HAP-1 (cell line): ENCODE results near the gene PCSK4.
"Not testable (repeated sequence)": the region's sequence is repeated elsewhere in the genome, so short reads cannot be mapped to it uniquely, and the experiment has no call there.

ENCODE experiments used
- DNase-seq, 2 experiments: peaks; one replicate each; pipeline ENCODE4 v3.0.0-alpha.2; 2016 to 2020; ENCODE audit warnings: low spot score in 2 of 2
- H3K27me3 ChIP-seq: fragments of 250-450 bp; sonication (Bioruptor Pico); 2 replicates; pipeline ENCODE4 v1.5.1; 2020; ENCODE audit warnings: low read depth, mild to moderate bottlenecking, moderate library complexity
- H3K36me3 ChIP-seq: fragments of 250-450 bp; sonication (Bioruptor Pico); replicated peaks from 2 replicates; pipeline ENCODE4 v1.5.1; 2020; ENCODE audit warnings: mild to moderate bottlenecking
- H3K4me1 ChIP-seq: fragments of 250-450 bp; sonication (Bioruptor Pico); 2 replicates; pipeline ENCODE4 v1.5.1; 2020; ENCODE audit warnings: mild to moderate bottlenecking
- H3K4me3 ChIP-seq: fragments of 250-450 bp; sonication (Bioruptor Pico); 2 replicates; pipeline ENCODE4 v1.5.1; 2020; ENCODE audit warnings: mild to moderate bottlenecking, moderate library complexity
- H3K9me3 ChIP-seq: fragments of 250-450 bp; sonication (Bioruptor Pico); 2 replicates; pipeline ENCODE4 v1.5.1; 2020; ENCODE audit warnings: mild to moderate bottlenecking, moderate library complexity
- in situ Hi-C: fragments of 300-500 bp; cut with MboI; formaldehyde crosslinking; loops from 3 replicates; pipeline ENCODE4 v1.14.3; 2020; ENCODE audit warnings: low sequenced_read_pairs, inconsistent platforms, mixed read lengths

The PCSK4 gene

DNA sequence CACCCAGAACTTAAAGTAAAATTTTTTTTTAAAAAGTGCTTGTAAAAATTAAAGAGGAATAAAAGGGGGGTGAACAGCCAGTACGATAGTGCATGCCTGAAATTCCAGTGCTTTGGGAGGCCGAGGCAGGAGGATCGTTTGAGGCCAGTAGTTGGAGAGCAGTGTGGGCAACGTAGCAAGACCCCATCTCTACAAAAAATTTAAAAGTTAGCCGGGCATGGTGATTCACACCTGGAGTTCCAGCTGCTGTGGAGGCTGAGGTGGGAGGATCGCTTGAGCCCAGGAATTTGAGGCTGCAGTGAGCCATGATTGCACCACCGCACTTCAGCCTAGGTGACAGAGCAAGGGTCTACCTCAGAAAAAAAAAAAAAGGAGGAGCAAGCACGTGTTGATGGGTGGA lies 14.9 kb upstream of the PCSK4 start:
- in situ Hi-C loops = no loop called here
- Histone ChIP-seq H3K27me3 (no peaks in the 10 kb centered on the region), H3K9me3 (peaks cover 5% of the 10 kb centered on the region; the same call in 1 of the 2 replicates), H3K4me3 (no peak overlapping the region), H3K4me1 (peaks cover 6% of the 10 kb centered on the region), H3K36me3 (no peaks in the 10 kb centered on the region; the same call in 1 of the 2 replicates)
- DNase-seq = no peak

DNA sequence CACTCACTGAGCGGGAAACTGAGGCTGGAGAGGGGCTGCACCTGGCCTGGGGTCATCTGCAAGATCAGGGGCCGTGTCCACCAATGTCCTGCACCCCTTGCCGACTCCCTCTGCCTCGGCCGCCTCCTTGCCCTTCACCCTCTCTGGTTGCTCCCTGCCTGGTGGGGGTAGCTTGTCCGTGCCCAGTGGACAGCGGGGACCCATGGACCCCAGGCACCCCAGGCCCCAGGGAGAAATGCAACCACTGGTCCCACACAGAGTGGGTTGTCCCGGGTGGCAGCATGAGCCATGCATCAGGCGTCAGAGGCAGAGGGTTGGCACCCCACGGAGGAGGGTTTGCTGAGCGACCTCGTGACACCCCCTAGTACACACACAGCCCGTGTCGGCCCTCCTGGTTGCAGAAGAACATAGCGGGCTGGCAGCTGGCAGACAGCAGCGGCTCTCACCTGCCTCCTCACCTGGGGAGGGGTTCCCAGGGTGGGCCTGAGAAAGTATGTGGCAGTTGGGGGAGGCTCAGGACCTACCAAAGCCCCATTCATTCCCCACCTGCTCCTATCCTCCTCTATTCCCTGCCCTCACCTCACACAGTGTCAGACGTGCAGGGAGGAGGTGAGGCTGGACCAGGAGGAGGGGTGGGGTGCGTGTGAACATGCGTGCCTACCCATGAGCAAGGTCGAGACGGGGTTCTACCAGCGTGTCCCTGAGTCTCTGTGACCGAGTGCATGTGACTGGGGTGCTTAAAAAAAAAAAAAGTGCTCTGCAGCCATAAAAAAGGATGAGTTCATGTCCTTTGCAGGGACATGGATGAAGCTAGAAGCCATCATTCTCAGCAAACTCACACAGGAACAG lies 14.0 kb upstream of the PCSK4 start:
- in situ Hi-C loops = no loop called here
- no peak for DNase-seq
- Histone ChIP-seq H3K36me3 (no peaks in the 10 kb centered on the region; the same call in 1 of the 2 replicates), H3K4me3 (no peak overlapping the region), H3K27me3 (no peaks in the 10 kb centered on the region), H3K4me1 (peaks cover 6% of the 10 kb centered on the region), H3K9me3 (peaks cover 8% of the 10 kb centered on the region; the same call in 1 of the 2 replicates)

DNA sequence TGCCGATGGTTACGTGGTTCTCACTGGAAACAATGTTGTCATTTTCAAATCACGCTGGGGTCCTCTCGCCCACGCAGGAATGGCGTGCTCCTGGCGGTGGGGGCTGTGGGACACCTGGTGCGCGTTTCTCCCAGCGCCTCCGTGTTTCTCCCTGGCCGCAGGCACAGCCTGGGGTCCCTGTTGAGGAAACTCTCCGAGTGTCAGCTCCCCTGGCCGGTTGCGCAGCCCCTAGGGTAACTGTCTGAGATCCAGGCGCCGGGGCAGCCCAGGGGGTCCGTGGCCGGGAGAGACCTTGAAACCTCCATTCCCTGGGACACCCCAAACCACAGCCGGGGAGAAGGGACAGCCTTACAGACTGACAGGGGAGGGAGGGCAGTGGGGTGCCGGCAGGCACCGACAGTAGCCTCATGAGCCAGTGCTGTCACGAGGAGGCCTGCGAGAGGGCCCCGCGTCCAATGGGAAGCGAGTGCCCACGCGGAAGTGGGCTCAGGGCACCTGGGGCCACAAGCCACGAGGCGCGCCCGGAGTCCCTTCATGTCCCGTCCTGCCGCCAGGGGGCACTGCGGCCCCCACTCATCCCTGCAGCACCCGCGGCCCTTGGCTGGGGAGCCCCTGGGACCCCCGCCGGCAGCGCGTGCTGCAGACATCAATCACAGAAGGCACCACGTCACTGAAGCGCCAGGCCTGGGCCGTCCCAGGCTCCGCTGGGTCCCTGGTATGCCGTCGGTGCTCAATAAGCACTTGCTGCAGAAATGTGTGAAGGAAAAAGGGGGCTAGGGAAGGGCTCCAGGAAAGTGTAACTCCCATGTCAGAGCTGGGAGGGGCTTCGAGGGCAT lies 13.2 kb upstream of the PCSK4 start:
- peak in 1 of 2 experiments; percentile 83 for DNase-seq
- H3K9me3 ChIP-seq = peaks cover 5% of the 10 kb centered on the region; the same call in 1 of the 2 replicates
- no peaks in the 10 kb centered on the region for H3K36me3 ChIP-seq
- H3K27me3 ChIP-seq = no peaks in the 10 kb centered on the region
- H3K4me3 ChIP-seq = no peak overlapping the region
- peaks cover 5% of the 10 kb centered on the region for H3K4me1 ChIP-seq
- in situ Hi-C loops = no loop called here

DNA sequence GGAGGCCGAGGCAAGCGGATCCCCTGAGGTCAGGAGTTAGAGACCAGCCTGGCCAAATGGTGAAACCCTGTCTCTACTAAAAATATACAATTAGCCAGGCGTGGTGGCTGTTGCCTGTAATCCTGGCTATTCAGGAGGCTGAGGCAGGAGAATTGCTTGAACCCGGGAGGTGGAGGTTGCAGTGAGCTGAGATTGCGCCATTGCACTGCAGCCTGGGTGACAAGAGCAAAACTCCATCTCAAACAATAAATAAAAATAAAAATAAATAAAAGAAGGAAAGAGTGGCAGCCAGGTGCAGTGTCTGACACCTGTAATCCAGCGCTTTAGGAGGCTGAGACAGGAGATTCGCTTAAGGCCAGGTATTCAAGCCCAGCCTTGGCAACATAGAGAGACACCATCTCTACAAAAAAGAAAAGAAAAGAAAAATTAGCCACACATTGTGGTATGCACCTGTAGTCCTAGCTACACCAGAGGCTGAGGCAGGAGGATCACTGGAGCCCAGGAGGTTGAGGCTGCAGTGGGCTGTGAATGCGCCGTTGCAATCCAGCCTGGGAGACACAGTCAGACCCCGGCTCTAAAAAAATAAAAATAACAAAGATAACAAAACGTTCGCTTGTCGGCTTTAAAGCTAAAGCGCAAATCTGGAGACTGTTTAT lies 12.4 kb upstream of the PCSK4 start:
- no peak overlapping the region for H3K4me3 ChIP-seq
- H3K4me1 ChIP-seq = peaks cover 10% of the 10 kb centered on the region; the same call in 1 of the 2 replicates
- no peaks in the 10 kb centered on the region for H3K27me3 ChIP-seq
- in situ Hi-C loops = no loop called here
- peaks cover 5% of the 10 kb centered on the region; the same call in 1 of the 2 replicates for H3K9me3 ChIP-seq
- H3K36me3 ChIP-seq = no peaks in the 10 kb centered on the region
- no peak for DNase-seq

DNA sequence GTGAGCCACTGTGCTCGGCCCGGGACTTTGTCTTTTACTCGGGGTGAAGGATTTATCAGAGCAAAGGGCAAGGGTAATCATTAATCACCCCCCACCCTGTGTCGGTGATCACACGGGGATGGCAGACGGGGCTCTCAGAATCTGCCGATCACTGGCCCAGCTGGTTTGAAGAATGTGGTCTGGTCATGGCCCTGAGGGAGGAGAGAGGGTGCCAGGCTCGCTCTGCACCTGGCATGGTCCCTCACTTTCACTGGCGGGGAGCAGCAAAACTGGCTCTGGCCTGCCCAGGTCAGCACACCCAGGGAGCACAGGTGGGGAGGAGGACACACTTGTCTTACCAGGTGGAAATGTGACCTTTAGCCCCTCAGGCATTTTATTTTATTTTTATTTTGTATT lies 11.0 kb upstream of the PCSK4 start:
- Histone ChIP-seq H3K9me3 (peaks cover 5% of the 10 kb centered on the region; the same call in 1 of the 2 replicates), H3K27me3 (no peaks in the 10 kb centered on the region), H3K4me3 (no peak overlapping the region), H3K36me3 (no peaks in the 10 kb centered on the region), H3K4me1 (peaks cover 7% of the 10 kb centered on the region; the same call in 1 of the 2 replicates)
- DNase-seq = no peak
- in situ Hi-C loops = no loop called here

DNA sequence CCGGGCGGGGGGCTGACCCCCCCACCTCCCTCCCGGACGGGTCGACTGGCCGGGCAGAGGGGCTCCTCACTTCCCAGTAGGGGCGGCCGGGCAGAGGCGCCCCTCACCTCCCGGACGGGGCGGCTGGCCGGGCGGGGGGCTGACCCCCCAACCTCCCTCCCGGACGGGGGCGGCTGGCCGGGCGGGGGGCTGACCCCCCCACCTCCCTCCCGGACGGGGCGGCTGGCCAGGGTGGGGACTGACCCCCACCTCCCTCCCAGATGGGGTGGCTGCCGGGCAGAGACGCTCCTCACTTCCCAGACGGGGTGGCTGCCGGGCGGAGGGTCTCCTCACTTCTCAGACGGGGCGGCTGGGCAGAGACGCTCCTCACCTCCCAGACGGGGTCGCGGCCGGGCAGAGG lies 9.1 kb upstream of the PCSK4 start:
- in situ Hi-C loops, DNase-seq, H3K4me3 ChIP-seq, H3K9me3 ChIP-seq, H3K4me1 ChIP-seq, H3K27me3 ChIP-seq, H3K36me3 ChIP-seq: not testable (repeated sequence)

DNA sequence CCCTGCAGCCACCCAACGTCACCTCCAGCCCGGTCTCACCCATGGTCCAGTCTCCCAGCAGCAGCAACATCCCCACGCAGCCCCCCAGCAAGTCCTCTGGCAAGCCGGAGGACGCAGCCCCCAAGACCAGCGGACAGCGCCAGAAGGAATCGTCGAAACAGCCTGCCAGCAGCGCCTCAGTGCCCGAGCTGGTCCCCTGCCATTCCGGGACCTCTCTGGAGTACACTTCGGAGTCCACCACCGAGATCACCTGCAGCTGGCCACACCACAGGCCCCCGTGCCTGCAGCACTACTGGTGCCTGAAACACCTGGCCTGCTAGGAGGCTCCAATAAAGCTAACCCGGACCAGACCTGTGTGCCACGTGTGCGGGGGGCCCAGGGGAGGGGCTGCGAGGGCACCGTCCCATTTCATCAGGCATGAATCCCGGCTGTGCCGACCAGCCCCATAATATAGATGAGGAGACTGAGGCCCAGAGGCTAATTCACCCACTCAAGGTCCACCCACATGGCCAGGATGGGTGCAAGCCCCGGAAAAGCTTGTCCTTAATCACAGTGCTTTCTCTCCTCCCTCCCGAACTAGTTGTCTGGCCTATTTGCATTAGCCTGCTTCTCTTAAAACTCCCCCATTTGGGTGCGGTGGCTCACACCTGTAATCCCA lies 7.6 kb upstream of the PCSK4 start:
- Histone ChIP-seq H3K9me3 (peaks cover 5% of the 10 kb centered on the region; the same call in 1 of the 2 replicates), H3K36me3 (no peaks in the 10 kb centered on the region), H3K4me3 (no peak overlapping the region), H3K27me3 (no peaks in the 10 kb centered on the region), H3K4me1 (peaks cover 13% of the 10 kb centered on the region)
- DNase-seq = no peak
- in situ Hi-C loops = no loop called here

DNA sequence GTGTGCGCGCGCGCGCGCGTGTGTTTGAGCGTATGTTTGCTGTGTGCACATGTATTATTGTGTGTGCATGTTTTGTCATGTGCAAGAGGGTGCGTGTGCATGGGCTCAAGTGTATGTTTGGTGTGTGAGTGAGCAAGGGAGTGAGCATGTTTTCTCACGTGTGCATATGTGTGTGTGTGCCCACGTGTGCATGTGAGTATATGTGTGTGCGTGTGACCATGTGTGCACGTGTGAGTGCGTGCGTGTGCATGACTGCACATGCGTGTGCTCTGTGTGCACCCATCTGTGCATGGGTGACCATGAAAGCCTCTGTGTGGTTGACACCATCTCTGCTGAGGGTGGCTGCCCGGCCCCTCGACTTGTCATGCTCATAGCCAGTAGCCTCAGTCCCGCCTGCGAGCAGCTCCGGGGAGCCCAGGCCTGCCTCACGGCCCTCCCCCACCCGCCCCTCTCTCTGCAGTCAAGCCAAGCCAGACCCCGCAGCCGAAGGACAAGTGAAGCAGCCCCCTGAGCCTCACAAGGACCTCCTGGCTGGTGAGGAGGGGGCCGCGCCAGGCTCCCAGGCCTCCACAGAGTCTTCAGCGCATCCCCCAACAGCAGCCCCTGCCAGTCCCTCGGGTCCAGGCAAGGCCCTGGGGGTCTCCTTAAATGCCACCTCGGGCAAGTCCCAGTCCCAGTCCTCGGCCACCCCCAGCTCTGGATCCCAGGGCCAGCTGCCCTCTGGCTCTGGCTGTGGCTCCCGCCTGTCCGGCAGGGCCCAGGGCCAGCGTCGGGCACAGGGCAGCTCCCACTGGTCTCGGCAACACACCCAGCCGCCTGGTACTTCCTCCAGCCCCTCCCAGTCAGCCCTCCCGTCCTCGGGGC lies 6.8 kb upstream of the PCSK4 start:
- in situ Hi-C loops = no loop called here
- Histone ChIP-seq H3K4me1 (peaks cover 14% of the 10 kb centered on the region), H3K4me3 (no peak overlapping the region), H3K36me3 (no peaks in the 10 kb centered on the region), H3K9me3 (peaks cover 5% of the 10 kb centered on the region; the same call in 1 of the 2 replicates), H3K27me3 (no peaks in the 10 kb centered on the region)
- no peak for DNase-seq

DNA sequence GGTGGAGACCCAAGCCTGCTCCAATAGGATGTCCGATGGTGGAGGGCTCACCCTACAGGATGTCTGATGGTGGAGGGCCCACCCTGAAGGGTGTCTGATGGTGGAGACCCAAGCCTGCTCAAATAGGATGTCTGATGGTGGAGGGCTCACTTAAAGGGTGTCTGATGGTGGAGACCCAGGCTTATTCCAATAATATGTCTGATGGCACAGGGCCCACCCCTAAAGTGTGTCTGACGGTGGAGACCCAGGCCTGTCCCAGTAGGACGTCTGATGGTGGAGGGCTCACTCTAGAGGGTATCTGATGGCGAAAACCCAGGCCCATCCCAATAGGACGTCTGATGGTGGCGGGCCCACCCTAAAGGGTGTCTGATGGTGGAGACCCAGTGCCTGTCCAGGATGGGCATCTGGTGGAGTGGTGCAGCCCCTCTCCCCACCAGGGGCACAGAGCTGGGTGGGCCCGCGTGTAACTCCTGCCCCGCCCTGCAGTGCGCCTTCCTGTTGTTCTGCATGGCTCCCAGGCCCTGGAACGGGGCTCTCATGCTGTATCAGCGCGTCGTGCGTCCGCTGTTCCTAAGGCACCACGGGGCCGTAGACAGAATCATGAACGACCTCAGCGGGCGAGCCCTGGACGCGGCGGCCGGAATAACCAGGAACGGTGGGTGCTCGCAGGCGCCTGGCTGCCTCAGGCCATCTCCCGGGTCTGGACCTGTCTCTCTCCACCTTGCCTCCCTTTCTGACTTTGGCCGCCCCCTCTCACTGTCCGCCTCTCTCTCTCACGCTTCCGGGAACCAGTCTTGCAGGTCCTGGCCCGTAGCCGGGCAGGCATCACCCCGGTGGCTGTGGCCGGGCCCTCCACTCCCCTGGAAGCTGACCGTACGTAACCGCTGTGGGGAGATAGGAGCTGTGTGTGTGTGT lies 5.9 kb upstream of the PCSK4 start:
- H3K9me3 ChIP-seq = peaks cover 5% of the 10 kb centered on the region; the same call in 1 of the 2 replicates
- peaks cover 23% of the 10 kb centered on the region for H3K4me1 ChIP-seq
- in situ Hi-C loops = no loop called here
- H3K4me3 ChIP-seq = no peak overlapping the region
- H3K36me3 ChIP-seq = no peaks in the 10 kb centered on the region
- no peaks in the 10 kb centered on the region for H3K27me3 ChIP-seq
- no peak for DNase-seq

DNA sequence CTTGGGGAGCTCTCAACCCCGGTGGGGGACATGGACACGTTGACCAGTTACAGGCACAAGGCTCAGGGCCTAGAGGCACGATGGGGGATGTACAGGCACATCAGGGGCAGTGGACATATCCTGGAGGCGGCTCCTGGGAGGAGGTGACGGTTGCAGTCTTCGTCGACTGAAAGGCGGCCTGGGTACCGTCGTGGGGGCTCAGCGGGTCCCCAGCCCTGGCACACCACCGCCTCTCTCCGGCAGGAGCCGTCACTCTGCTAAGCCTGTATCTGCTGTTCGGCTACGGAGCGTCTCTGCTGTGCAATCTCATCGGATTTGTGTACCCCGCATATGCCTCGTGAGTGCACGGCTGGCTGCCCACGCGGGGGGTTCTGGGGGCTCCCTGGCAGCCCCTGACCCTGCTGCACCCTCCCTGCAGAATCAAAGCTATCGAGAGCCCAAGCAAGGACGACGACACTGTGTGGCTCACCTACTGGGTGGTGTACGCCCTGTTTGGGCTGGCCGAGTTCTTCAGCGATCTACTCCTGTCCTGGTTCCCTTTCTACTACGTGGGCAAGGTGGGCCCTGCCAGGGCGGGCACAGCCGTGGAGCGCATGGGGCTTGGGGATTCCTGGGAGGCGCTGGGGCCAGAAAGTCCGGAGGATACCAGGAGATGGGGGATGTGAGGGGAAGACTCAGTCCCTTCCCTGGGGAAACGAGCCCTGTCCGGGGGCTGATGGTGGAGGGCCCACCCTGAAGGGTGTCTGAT lies 5.1 kb upstream of the PCSK4 start:
- Histone ChIP-seq H3K4me1 (peaks cover 23% of the 10 kb centered on the region), H3K4me3 (no peak overlapping the region), H3K9me3 (peaks cover 5% of the 10 kb centered on the region; the same call in 1 of the 2 replicates), H3K36me3 (no peaks in the 10 kb centered on the region), H3K27me3 (no peaks in the 10 kb centered on the region)
- DNase-seq = no peak
- in situ Hi-C loops = no loop called here

DNA sequence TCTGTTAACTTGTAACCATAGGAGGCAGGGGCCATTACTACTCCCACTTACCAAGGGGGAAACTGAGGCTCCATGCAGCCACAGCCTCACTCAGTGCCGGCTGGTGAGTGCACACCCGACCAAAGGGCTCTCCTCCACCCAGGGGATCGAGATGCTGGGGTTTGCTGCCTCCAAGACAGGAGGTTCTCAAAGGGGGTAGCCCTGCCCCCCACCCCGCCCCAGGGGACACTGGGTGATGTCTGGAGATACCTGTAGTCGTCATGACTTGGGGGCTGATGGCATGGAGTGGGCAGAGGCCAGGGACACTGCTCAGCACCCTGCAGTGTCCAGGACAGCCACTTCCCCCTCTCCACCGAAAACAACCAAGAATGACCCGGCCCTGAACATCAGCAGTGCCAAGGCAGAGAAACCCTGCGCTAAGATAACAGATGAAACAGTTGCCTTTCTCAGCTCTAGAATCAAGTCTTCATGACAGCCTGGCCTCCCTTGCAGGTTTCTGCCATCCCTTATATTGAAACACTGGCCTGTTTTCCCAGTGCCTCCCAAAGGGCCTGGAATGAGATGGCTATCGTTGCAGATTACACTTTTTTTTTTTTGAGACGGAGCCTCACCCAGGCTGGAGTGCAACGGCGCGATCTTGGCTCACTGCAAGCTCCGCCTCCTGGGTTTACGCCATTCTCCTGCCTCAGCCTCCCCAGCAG lies 4.1 kb upstream of the PCSK4 start:
- in situ Hi-C loops = no loop called here
- Histone ChIP-seq H3K4me3 (no peak overlapping the region), H3K36me3 (no peaks in the 10 kb centered on the region), H3K27me3 (no peaks in the 10 kb centered on the region), H3K4me1 (peaks cover 26% of the 10 kb centered on the region), H3K9me3 (no peaks in the 10 kb centered on the region)
- no peak for DNase-seq
